ENCODE measurements around the gene RAN.
"Not testable (repeated sequence)": the region's sequence is repeated elsewhere in the genome, so short reads cannot be mapped to it uniquely, and the experiment has no call there.

Gene RAN

GRCh38 chr12:130849561-130850417 lies 22.1 kb upstream of the RAN start:
- DNase-seq, result no peak

- DNase-seq, result no peak
Measured at GRCh38 chr12:130850418-130851021, 21.3 kb upstream of the RAN start.

DNA sequence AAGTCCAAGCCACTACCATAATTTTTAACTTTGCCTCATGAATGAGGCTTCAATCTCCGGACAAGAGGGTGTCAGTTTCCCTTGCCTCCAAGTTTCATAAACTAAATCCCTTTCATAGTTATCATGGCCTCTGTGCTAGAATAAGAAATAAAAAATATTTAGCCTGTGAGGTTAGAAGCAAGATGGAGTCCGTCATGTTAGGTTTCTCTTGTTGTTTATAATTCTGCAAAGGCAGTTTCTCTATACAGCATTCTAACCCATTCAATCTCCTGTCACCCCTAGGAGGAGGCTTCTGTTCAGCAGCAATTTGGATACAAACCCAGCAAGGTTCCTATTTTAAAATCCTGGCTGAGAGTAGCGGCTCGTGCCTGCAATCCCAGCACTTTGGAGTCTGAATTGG lies 15.8 kb upstream of the RAN start:
- no peak for DNase-seq

DNA sequence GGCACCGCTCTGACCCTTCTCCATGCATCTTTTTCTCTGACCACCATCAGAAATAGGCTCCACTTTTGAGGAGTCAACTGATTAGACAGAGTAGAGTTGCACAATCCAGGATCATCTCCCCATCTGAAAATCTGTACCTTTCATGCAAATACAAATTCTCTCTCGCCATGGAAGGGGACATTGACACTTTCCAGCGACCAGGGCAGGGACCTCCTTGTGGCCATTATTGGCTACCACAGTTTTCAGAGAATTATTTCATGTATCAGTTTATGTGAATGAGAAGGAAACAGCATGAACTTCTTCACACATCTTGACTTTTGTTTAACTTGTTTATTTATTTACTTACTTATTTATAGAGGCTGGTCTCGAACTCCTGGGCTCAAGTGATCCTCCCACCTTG lies 13.8 kb upstream of the RAN start:
- DNase-seq, result no peak

DNA sequence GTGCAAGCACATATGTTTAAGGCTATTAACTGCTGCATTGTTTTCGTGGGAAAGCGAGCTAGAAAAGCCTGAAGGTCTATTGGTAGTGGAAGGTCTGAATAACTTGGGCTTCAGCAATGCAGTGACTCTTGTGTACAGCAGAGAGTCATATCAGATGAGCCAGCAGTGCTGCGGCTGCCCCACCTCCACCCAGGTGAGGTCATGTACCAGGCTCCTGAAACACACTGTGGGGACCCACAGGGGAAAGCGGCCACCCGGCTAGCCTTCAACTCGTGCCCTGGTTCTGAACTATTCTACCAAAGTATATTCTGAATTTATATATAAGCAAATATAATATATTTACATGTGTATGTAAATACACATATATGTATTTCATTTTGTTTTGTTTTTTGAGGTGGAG lies 12.7 kb upstream of the RAN start:
- no peak for DNase-seq

GRCh38 chr12:130860311-130860710 lies 11.6 kb upstream of the RAN start:
- no peak for DNase-seq

- no peak for DNase-seq
Measured at GRCh38 chr12:130862161-130862560, 9.7 kb upstream of the RAN start.

DNA sequence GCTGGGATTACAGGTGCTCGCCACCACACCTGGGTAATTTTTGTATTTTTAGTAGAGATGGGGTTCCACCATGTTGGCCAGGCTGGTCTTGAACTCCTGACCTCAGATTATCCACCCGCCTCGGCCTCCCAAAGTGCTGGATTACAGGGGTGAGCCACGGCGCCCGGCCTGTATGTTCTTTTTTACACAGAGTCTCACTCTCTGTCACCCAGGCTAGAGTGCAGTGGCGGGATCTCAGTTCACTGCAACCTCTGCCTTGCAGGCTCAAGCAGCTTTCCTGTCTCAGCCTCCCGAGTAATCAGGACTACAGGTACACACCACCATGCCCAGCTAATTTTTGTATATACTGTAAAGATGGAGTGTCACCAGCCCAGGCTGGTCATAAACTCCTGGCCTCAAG lies 9.1 kb upstream of the RAN start:
- DNase-seq, result not testable (repeated sequence)

GRCh38 chr12:130863298-130863697 lies 8.6 kb upstream of the RAN start:
- no peak for DNase-seq

GRCh38 chr12:130868412-130868811 lies 3.5 kb upstream of the RAN start:
- DNase-seq, result no peak

GRCh38 chr12:130870442-130871285 lies 1.2 kb upstream of the RAN start:
- DNase-seq, result peak; percentile 60

DNA sequence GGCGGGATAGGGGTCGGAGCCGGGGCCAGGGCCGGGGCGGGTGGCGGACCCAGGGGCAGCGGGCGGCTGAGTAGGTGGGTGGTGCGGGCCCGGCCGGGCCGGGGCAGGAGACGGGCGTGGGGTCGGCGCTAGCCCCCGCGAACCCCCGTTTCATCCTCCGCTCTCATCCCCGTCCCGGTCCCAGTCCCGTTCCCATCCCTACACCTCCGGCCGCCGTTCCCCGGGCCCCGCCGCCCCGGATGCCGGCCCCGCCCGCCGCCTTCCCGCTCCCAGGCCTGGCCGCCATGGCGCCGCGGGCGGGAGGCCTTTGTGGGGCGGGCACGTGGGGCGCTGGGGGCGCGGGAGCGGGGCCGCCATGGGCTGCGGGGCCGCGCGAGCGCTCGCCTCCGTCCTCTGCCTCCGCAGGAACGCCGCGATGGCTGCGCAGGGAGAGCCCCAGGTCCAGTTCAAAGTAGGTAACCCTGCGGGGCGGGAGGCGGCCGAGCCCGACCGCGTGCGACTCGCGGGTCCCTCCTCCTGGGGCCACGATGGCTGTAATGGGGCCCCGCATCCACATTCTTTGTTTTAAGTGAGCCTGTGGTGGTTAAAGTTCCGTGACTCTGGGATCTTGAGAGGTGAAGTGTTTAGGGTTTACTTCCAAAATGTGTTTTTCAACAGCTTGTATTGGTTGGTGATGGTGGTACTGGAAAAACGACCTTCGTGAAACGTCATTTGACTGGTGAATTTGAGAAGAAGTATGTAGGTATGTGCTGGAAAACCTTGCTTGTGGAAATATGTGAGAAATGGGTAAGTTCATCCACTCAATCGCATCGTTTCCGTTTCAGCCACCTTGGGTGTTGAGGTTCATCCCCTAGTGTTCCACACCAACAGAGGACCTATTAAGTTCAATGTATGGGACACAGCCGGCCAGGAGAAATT lies 572 bp downstream of the RAN start:
- no peak for DNase-seq

- DNase-seq, result no peak
Measured at GRCh38 chr12:130873106-130873795, 1.4 kb downstream of the RAN start.

GRCh38 chr12:130873825-130874224 lies 2.0 kb downstream of the RAN start:
- DNase-seq, result no peak

DNA sequence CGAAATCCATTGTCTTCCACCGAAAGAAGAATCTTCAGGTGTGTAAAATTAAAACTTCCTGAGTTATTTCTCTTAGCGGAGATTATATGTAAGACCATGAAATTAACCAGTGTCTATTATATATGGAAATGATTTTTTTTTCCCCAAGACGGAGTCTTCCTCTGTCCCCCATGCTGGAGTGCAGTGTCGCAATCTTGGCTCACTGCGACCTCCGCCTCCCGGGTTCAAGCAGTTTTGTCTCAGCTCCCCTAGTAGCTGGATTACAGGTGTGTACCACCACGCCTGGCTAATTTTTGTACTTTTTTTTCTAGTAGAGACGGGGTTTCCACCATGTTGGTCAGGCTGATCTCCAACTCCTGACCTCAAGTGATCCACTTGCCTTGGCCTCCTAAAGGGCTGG lies 2.8 kb downstream of the RAN start:
- no peak for DNase-seq

- DNase-seq, result no peak
Measured at GRCh38 chr12:130875193-130875592, 3.3 kb downstream of the RAN start.

- DNase-seq, result not testable (repeated sequence)
Measured at GRCh38 chr12:130875708-130876107, 3.8 kb downstream of the RAN start.

- DNase-seq, result no peak
Measured at GRCh38 chr12:130876297-130876696, 4.4 kb downstream of the RAN start.

DNA sequence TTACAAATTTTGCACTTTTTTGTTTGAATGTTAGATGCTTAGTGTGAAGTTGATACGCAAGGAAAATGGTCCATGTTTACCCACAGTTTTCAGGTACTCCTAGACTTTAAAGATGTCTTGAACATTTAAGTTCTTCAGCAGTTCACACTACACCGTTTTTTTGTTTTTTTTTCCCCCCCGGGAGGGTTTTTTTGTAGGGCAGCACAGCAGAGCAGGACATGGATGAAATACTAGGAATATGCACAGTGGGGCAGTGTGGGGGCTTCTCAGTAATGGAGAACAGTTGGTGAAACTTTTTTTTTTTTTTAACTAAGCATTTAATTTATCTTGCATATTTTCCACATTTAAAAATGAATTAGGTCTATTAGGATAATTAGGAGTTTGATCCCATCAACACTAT lies 4.9 kb downstream of the RAN start:
- DNase-seq, result no peak

GRCh38 chr12:130877333-130877732 lies 5.5 kb downstream of the RAN start:
- no peak for DNase-seq

GRCh38 chr12:130878193-130879185 lies 6.6 kb downstream of the RAN start:
- no peak for DNase-seq

All from COR-L47 (cell line).